Smooth muscle cell (in vitro differentiated cells): ENCODE data around the gene TRIP13. TPM values are rescaled to one million over a fixed set of nuclear protein-coding genes. Genes with fewer than 3 reads are reported as not detected.

ENCODE experiments used
- DNase-seq: peaks from one replicate; lab custom pipeline; 2025; ENCODE audit not compliant: unreplicated experiment; lab: John Stamatoyannopoulos, UW
- H2AFZ ChIP-seq: fragments of 200-600 bp; sonication (generic); 2 replicates; pipeline ENCODE4 v1.6.0; 2016; ENCODE audit warnings: antibody characterized with exemption, low read depth, mild to moderate bottlenecking
- H3F3A ChIP-seq: fragments of 200-600 bp; sonication (generic); 2 replicates; pipeline ENCODE4 v1.6.0; 2017; ENCODE audit warnings: antibody characterized with exemption, low read depth
- H3K27ac ChIP-seq: fragments of 200-600 bp; sonication (generic); 2 replicates; pipeline ENCODE4 v1.5.1; 2016; ENCODE audit warnings: low read depth, mild to moderate bottlenecking
- H3K27me3 ChIP-seq: fragments of 200-600 bp; sonication (generic); 2 replicates; pipeline ENCODE4 v1.6.1; 2016; ENCODE audit warnings: low read depth, mild to moderate bottlenecking
- H3K36me3 ChIP-seq: fragments of 200-600 bp; sonication (generic); 2 replicates; pipeline ENCODE4 v1.5.1; 2016; ENCODE audit warnings: low read depth
- H3K4me1 ChIP-seq: fragments of 200-600 bp; sonication (generic); 2 replicates; pipeline ENCODE4 v1.5.1; 2016; ENCODE audit warnings: low read depth
- H3K4me2 ChIP-seq: fragments of 200-600 bp; sonication (generic); 2 replicates; pipeline ENCODE4 v1.6.0; 2016; ENCODE audit warnings: mild to moderate bottlenecking
- H3K4me3 ChIP-seq: fragments of 200-600 bp; sonication (generic); 2 replicates; pipeline ENCODE4 v1.5.1; 2016; ENCODE audit warnings: mild to moderate bottlenecking
- H3K79me2 ChIP-seq: fragments of 200-600 bp; sonication (generic); 2 replicates; pipeline ENCODE4 v1.6.0; 2016; ENCODE audit warnings: low read depth, mild to moderate bottlenecking
- H3K9ac ChIP-seq: fragments of 200-600 bp; sonication (generic); 2 replicates; pipeline ENCODE4 v1.6.0; 2016; ENCODE audit warnings: low read depth
- H3K9me3 ChIP-seq: fragments of 200-600 bp; sonication (generic); replicated peaks from 2 replicates; pipeline ENCODE4 v1.5.1; 2016; ENCODE audit warnings: low read depth
- H4K20me1 ChIP-seq: fragments of 200-600 bp; sonication (generic); 2 replicates; pipeline ENCODE4 v1.6.0; 2016; ENCODE audit warnings: low read depth
- WGBS: methylation state at CpG from one replicate; pipeline ENCODE4 v1.1.7; 2016; ENCODE audit warnings: low lambda C conversion rate; 5-methylcytosine and 5-hydroxymethylcytosine counted together
- polyA plus RNA-seq: library from polyadenylated mRNA; unstranded; fragments of >200 nt; fragmentation: Nextera tagmentation; extraction: Ambion mirVana; gene quantifications from 2 replicates; pipeline ENCODE4 v1.2.1, GENCODE V29; 2016
- total RNA-seq: library from RNA; depleted of rRNA; stranded (reverse); fragments of >200 nt; gene quantifications from 2 replicates; pipeline ENCODE4 v1.2.3, GENCODE V29; 2014
- TF ChIP-seq, protein P1 (sequence below): fragments of 200-600 bp; sonication (generic); IDR thresholded peaks from 2 replicates; pipeline ENCODE4 v1.5.1; 2017; ENCODE audit warnings: borderline replicate concordance, mild to moderate bottlenecking, antibody characterized with exemption; ENCODE audit not compliant: insufficient read depth, poor library complexity, severe bottlenecking

The TRIP13 gene
- total and polyA plus RNA-seq, 2 experiments from 2014 or later: 8.4 to 12.0 TPM

DNA sequence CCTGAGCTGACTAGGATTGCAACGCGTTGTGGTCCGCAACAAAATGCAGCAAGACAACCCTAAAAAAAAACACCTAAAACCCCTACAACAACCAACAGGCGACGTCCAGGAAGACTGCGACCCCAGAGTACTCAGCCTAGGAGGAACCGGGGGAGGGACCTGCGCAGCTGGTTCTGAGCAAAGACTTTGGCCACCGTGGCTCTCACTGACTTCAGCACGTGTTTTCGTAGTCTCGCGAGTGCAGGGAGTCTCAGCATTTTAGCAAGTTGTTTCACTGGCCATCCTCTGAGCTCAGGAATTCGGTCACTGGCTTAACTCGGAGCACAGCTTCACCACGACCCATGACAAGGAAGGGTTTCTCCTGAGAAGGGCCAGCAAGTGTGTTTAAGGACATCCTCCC lies 33.3 kb upstream of the TRIP13 start:
- Histone ChIP-seq H3F3A (no peaks in the 10 kb centered on the region), H3K4me1 (no peaks in the 10 kb centered on the region), H3K4me2 (no peak overlapping the region), H3K4me3 (no peak overlapping the region), H3K9ac (no peak overlapping the region), H4K20me1 (no peaks in the 10 kb centered on the region), H3K27ac (no peak overlapping the region), H3K79me2 (no peaks in the 10 kb centered on the region), H2AFZ (no peak overlapping the region), H3K36me3 (no peaks in the 10 kb centered on the region), H3K9me3 (no peaks in the 10 kb centered on the region), H3K27me3 (no peaks in the 10 kb centered on the region)
- TF ChIP-seq, protein P1, sequence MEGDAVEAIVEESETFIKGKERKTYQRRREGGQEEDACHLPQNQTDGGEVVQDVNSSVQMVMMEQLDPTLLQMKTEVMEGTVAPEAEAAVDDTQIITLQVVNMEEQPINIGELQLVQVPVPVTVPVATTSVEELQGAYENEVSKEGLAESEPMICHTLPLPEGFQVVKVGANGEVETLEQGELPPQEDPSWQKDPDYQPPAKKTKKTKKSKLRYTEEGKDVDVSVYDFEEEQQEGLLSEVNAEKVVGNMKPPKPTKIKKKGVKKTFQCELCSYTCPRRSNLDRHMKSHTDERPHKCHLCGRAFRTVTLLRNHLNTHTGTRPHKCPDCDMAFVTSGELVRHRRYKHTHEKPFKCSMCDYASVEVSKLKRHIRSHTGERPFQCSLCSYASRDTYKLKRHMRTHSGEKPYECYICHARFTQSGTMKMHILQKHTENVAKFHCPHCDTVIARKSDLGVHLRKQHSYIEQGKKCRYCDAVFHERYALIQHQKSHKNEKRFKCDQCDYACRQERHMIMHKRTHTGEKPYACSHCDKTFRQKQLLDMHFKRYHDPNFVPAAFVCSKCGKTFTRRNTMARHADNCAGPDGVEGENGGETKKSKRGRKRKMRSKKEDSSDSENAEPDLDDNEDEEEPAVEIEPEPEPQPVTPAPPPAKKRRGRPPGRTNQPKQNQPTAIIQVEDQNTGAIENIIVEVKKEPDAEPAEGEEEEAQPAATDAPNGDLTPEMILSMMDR: no peak
- WGBS: 90% methylated on average over 16 of the region's 16 CpGs
- DNase-seq: no peak

DNA sequence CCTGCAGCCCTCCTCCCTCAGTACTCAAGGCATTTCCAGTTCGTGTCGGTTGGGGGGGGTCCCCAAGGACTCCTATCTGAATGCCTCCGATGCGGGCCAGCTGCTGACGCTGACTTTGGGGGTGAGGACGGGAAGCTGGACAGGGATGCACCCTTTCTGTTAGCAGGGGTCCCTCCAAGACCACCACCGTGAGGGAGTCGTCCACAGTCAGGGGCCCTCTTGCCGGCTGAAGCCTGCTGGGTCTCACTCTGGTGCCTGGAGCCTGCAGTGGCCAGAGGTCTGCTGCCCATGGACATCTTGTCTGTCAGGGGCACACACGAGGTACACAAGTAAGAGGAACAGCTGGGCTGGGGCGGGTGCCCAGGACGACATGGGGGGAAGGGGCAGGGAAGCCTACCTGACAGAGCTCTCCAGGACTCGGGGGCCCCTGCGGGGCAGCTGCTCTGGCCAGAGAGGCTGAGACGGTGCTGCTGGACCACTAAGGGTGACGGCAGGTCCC lies 32.8 kb upstream of the TRIP13 start:
- Histone ChIP-seq H3K27me3 (no peaks in the 10 kb centered on the region), H3K4me3 (no peak overlapping the region), H3K27ac (no peak overlapping the region), H3K79me2 (no peaks in the 10 kb centered on the region), H3K4me1 (no peaks in the 10 kb centered on the region), H3K4me2 (no peak overlapping the region), H3K9me3 (no peaks in the 10 kb centered on the region), H2AFZ (no peak overlapping the region), H3F3A (no peaks in the 10 kb centered on the region), H3K36me3 (no peaks in the 10 kb centered on the region), H3K9ac (no peak overlapping the region), H4K20me1 (no peaks in the 10 kb centered on the region)
- TF ChIP-seq, protein P1: no peak
- 96% methylated on average over 16 of the region's 16 CpGs for WGBS
- DNase-seq: no peak

DNA sequence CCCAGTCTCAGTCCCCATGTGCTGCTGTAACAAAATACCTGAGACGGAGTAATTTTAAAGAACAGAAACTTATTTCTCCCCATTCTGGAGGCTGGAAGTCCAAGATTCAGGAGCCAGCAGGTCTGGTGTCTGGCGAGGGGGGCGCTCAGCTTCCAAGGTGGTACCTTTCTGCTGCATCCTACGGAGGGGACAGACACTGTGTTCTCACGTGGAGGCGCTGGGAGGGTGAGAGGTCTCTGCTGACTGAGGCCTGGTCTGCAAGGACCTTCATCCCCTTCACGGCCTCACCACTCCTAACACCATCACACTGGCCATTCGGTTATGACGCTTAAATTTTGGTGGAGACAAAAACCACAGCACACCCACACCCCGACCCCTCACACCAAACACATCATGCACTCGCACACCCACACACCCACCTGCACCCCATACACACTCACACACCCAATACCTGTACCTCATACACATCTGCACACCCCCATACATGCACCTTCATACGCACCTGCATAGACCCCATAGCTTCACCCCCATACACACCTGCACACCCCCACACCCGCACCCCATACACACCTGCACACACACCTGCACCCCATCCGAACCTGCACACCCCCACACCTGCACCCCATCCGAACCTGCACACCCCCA lies 32.1 kb upstream of the TRIP13 start:
- WGBS: 95% methylated on average over 13 of the region's 15 CpGs
- no peak overlapping the region for H3K4me2 ChIP-seq
- no peak for DNase-seq
- H3K4me3 ChIP-seq: no peak overlapping the region
- H3K27me3 ChIP-seq: no peaks in the 10 kb centered on the region
- no peaks in the 10 kb centered on the region for H3K4me1 ChIP-seq
- H3K27ac ChIP-seq: no peak overlapping the region
- no peaks in the 10 kb centered on the region for H3K36me3 ChIP-seq
- no peak overlapping the region for H3K9ac ChIP-seq
- H3K9me3 ChIP-seq: no peaks in the 10 kb centered on the region
- no peaks in the 10 kb centered on the region for H3F3A ChIP-seq
- H2AFZ ChIP-seq: no peak overlapping the region
- H3K79me2 ChIP-seq: no peaks in the 10 kb centered on the region
- H4K20me1 ChIP-seq: no peaks in the 10 kb centered on the region
- TF ChIP-seq, protein P1: no peak
